Measurements from ENCODE around the gene TYRP1. TPM values are rescaled to one million over a fixed set of nuclear protein-coding genes. Genes with fewer than 3 reads are reported as not detected.
"Not testable (repeated sequence)": the region's sequence is repeated elsewhere in the genome, so short reads cannot be mapped to it uniquely, and the experiment has no call there.

TYRP1 gene
- total RNA-seq, 4 donors from 2014 or later, result 1.7 TPM; not detected in 3

- DNase-seq (ENCODE audit: low spot score) (no peak), ATAC-seq (ENCODE audit: low FRiP score) (no peak)
- TF ChIP-seq, protein P1, sequence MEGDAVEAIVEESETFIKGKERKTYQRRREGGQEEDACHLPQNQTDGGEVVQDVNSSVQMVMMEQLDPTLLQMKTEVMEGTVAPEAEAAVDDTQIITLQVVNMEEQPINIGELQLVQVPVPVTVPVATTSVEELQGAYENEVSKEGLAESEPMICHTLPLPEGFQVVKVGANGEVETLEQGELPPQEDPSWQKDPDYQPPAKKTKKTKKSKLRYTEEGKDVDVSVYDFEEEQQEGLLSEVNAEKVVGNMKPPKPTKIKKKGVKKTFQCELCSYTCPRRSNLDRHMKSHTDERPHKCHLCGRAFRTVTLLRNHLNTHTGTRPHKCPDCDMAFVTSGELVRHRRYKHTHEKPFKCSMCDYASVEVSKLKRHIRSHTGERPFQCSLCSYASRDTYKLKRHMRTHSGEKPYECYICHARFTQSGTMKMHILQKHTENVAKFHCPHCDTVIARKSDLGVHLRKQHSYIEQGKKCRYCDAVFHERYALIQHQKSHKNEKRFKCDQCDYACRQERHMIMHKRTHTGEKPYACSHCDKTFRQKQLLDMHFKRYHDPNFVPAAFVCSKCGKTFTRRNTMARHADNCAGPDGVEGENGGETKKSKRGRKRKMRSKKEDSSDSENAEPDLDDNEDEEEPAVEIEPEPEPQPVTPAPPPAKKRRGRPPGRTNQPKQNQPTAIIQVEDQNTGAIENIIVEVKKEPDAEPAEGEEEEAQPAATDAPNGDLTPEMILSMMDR (IDR thresholded peaks at IDR 0.05), result no peak
Measured at GRCh38 chr9:12657998-12658397, 35.2 kb upstream of the TYRP1 start.

- no peak for DNase-seq (ENCODE audit: low spot score)
- ATAC-seq (ENCODE audit: low FRiP score), result no peak
- TF ChIP-seq, protein P1 (IDR thresholded peaks at IDR 0.05), result no peak
Measured at GRCh38 chr9:12658531-12659209, 34.5 kb upstream of the TYRP1 start.

DNA sequence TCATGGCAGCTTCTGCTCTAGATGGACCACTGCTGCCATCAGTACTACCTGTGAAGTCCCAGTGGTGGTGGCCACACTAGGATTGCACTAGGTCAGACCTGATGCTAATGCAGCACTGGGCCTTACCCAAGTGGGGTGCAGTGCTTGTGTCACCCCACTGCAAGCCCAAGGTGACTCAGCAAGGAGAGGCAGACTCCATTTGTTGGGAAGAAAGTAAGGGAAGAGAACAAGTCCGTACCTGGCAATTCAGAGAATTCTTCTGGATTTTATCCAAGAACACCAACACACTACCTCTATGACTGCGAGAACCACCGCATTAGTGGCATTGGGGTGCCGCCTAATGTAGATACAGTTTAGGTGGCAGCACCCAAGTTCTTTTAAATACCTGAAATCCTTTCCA is 34.0 kb upstream of the TYRP1 start:
- DNase-seq (ENCODE audit: low spot score) (no peak), ATAC-seq (ENCODE audit: low FRiP score) (no peak)
- TF ChIP-seq, protein P1 (IDR thresholded peaks at IDR 0.05), result no peak

GRCh38 chr9:12666813-12667212 is 26.4 kb upstream of the TYRP1 start:
- TF ChIP-seq, protein P1 (IDR thresholded peaks at IDR 0.05), result no peak
- DNase-seq (ENCODE audit: low spot score) (no peak), ATAC-seq (ENCODE audit: low FRiP score) (no peak)

GRCh38 chr9:12667892-12668291 is 25.3 kb upstream of the TYRP1 start:
- TF ChIP-seq, protein P1 (IDR thresholded peaks at IDR 0.05), result no peak
- ATAC-seq (ENCODE audit: low FRiP score) (no peak), DNase-seq (ENCODE audit: low spot score) (no peak)

DNA sequence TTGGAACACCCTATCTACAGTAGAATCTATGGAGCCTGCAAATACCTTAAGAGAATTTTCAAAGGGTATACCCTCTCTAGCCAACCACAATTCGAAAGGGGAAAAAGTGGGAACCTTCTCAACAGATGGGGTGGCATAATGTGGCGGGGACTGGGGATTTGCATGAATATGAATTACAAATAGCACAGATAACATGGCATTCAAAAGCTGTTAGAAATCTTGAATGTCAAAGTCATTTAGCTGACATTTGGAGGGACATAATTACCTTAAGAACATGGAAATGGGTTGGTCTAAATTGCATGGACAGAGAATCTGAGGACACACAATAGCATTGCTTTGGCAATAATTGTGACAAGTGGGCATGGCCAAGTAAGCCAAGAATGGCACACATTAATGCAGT is 23.2 kb upstream of the TYRP1 start:
- no peak for ATAC-seq (ENCODE audit: low FRiP score)
- no peak for DNase-seq (ENCODE audit: low spot score)
- TF ChIP-seq, protein P1 (IDR thresholded peaks at IDR 0.05), result no peak

DNA sequence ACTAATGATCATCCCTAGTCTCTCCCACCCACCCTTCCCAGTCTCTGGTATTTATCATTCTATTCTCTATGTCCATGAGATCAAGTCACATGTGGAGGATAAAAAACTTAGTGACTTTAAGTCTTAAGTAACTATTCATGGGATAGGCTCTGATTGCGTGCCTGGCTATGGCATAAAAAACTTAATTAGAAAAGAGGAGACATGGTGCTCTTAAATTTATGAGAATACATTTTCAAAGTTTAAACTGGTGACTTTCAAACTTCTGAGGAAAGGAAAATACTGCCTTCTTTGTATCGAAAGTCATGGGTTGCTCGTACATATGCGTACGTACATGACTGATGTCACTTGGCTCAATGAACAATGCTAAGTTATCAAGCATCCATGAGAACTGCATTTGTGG is 18.2 kb upstream of the TYRP1 start:
- ATAC-seq (ENCODE audit: low FRiP score) (no peak), DNase-seq (ENCODE audit: low spot score) (no peak)
- TF ChIP-seq, protein P1 (IDR thresholded peaks at IDR 0.05), result no peak

DNA sequence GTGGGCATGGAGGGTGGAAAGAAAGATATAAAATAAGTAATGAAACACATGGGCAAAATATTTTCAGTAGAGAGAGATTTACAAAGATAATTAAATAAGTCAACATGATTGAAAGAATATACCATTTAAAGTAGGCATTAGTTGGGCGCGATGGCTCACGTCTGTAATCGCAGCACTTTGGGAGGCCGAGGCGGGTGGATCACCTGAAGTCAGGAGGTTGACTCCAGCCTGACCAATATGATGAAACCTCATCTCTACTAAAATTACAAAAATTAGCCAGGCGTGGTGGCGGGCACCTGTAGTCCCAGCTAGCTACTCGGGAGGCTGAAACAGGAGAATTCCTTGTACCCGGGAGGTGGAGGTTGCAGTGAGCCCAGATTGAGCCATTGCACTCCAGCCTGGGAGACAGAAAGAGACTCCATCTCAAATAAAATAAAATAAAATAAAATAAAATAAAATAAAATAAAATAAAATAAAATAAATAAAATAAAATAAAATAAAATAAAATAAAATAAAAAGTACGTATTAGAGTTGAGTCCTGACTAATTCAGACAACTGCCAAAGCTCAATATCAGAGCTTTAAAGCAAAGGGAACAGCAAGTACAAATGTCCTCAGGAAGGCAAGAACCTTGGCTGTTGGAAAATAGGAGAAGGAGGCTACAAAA is 15.6 kb upstream of the TYRP1 start:
- DNase-seq (ENCODE audit: low spot score); ATAC-seq (ENCODE audit: low FRiP score): not testable (repeated sequence)
